Thyroid gland (tissue), 4 donors: Measurements from ENCODE around the gene GOLGA7B. TPM values are rescaled to one million over a fixed set of nuclear protein-coding genes. Genes with fewer than 3 reads are reported as not detected.
"Not testable (repeated sequence)": the region's sequence is repeated elsewhere in the genome, so short reads cannot be mapped to it uniquely, and the experiment has no call there.

Source experiments
- DNase-seq, 2 donors: peaks; one replicate each; pipeline ENCODE4 v3.0.0-alpha.2; 2019
- H3K27ac ChIP-seq, 3 donors: fragments of 200-600 bp; sonication (generic); 1 replicate in 2 of 3; 2 replicates in 1 of 3; pipeline ENCODE4 v1.5.1; 2016 to 2019; ENCODE audit warnings: mild to moderate bottlenecking in 1 of 3, moderate library complexity in 1 of 3
- H3K27me3 ChIP-seq: fragments of 200-600 bp; sonication (generic); one replicate; pipeline ENCODE4 v1.5.1; 2019
- H3K36me3 ChIP-seq, 2 donors: fragments of 200-600 bp; sonication (generic); one replicate each; pipeline ENCODE4 v1.5.1; 2016 to 2019
- H3K4me1 ChIP-seq, 2 donors: fragments of 200-600 bp; sonication (generic); one replicate each; pipeline ENCODE4 v1.5.1; 2017 to 2019
- H3K4me3 ChIP-seq, 3 donors: fragments of 200-600 bp; sonication (generic); replicated peaks in 1 of 3; 1 replicate in 2 of 3; 2 replicates in 1 of 3; pipeline ENCODE4 v1.5.1; 2016; ENCODE audit warnings: mild to moderate bottlenecking in 1 of 3
- H3K9me3 ChIP-seq: fragments of 200-600 bp; sonication (generic); one replicate; pipeline ENCODE4 v1.5.1; 2017
- CTCF ChIP-seq, 6 experiments: fragments of 200-600 bp in 3 of 6; fragments of 450-650 bp in 3 of 6; sonication (generic) in 3 of 6; IDR thresholded peaks; one replicate each; pipeline ENCODE4 v1.5.1; 2016 to 2019; ENCODE audit warnings: antibody characterized with exemption in 6 of 6, mild to moderate bottlenecking in 2 of 6, inconsistent platforms in 1 of 6, moderate library complexity in 1 of 6
- POLR2A ChIP-seq, 2 donors: fragments of 450-650 bp; IDR thresholded peaks; one replicate each; pipeline ENCODE4 v1.6.1; 2017; ENCODE audit warnings: antibody characterized with exemption in 2 of 2, mild to moderate bottlenecking in 2 of 2, moderate library complexity in 1 of 2
- whole genome bisulfite sequencing, 2 donors: methylation state at CpG; one replicate each; pipeline ENCODE4 v1.1.5; 2017; 5-methylcytosine and 5-hydroxymethylcytosine counted together
- intact Hi-C: fragments of 100-400 bp; cut with DNase I; formaldehyde crosslinking; loops from one replicate; pipeline ENCODE4 v1.15.1; 2023
- total RNA-seq, 4 donors: library from RNA; depleted of rRNA; stranded (reverse); fragments of >200 nt; gene quantifications; one replicate each; pipeline ENCODE4 v1.2.3, GENCODE V29; 2016

The GOLGA7B gene
- total RNA-seq, 4 donors from 2014 or later, result under 0.01 to 0.81 (median 0.39) TPM

DNA sequence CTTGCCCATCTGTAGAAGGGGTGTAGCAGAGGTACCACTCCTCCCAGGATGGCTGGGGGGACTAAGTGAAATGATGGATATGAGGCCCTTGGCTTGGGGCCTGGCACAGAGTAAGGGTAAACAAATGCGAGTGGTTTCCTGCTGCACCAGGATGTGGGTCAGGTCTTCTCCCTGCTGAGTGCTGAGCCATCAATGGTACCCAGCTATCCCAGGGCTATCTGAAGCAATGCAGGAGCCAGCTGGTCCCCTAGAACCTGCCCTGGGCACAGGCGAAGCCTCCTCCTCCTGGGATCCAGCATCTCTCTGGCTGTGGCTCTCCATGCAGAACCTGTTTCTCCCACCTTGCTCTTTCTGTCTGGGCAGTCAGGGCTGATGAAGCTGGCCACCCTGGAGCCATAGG is 20.9 kb upstream of the GOLGA7B start:
- no peak overlapping the region for H3K27ac ChIP-seq
- TF ChIP-seq POLR2A (IDR thresholded peaks at IDR 0.05) (no peak), CTCF (IDR thresholded peaks at IDR 0.05) (no peak)
- intact Hi-C loops, result no loop called here
- DNase-seq, result peak in 1 of 2 donors; percentile 22
- H3K9me3 ChIP-seq, result no peaks in the 10 kb centered on the region
- 82 to 85% methylated on average over 2 of the region's 2 CpGs for WGBS, 2 donors
- no peak overlapping the region for H3K4me3 ChIP-seq
- peaks cover 3 to 37% of the 10 kb centered on the region in 2 donors for H3K4me1 ChIP-seq
- H3K27me3 ChIP-seq, result no peaks in the 10 kb centered on the region
- no peaks in the 10 kb centered on the region for H3K36me3 ChIP-seq

GRCh38 chr10:97830064-97830463 is 19.6 kb upstream of the GOLGA7B start:
- WGBS, 2 donors, result 7 to 8% methylated on average over 3 of the region's 3 CpGs
- H3K27ac ChIP-seq, result peak overlapping the region in 1 of 3 donors; percentile 45
- peak; percentile 85 to 92 for DNase-seq
- no peaks in the 10 kb centered on the region for H3K27me3 ChIP-seq
- intact Hi-C loops, result no loop called here
- H3K4me3 ChIP-seq, result no peak overlapping the region
- H3K36me3 ChIP-seq, result no peaks in the 10 kb centered on the region
- TF ChIP-seq POLR2A (IDR thresholded peaks at IDR 0.05) (no peak), CTCF (IDR thresholded peaks at IDR 0.05) (no peak)
- peaks cover 3 to 37% of the 10 kb centered on the region in 2 donors for H3K4me1 ChIP-seq
- no peaks in the 10 kb centered on the region for H3K9me3 ChIP-seq

GRCh38 chr10:97831259-97831658 is 18.4 kb upstream of the GOLGA7B start:
- Histone ChIP-seq H3K4me3 (no peak overlapping the region), H3K4me1 (peaks cover 3 to 37% of the 10 kb centered on the region in 2 donors), H3K9me3 (no peaks in the 10 kb centered on the region), H3K27ac (no peak overlapping the region), H3K36me3 (no peaks in the 10 kb centered on the region), H3K27me3 (no peaks in the 10 kb centered on the region)
- WGBS, 2 donors, result 67 to 78% methylated on average over 2 of the region's 2 CpGs
- no peak for TF ChIP-seq POLR2A (IDR thresholded peaks at IDR 0.05)
- no peak for TF ChIP-seq CTCF (IDR thresholded peaks at IDR 0.05)
- no peak for DNase-seq
- intact Hi-C loops, result no loop called here

DNA sequence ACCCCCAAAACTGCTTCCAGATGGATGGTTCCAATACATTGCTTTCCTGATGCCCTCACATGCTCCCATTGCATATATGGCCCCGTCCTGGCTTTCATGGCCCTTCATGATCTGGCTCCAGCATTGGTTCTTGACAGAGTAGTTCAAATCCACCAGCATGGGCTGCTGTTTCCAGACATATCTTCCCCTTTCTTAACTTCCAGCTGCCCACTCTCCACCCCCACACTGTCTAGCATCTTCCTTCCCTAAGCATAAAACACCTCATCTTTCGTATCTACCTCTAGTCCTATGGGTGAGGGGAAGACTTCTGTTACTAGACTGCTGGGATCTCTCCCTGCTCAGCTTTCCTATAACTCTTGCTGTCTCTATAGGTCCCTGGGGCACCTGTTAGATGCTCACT is 13.2 kb upstream of the GOLGA7B start:
- no peak overlapping the region for H3K4me3 ChIP-seq
- H3K27ac ChIP-seq, result no peak overlapping the region
- no peaks in the 10 kb centered on the region for H3K36me3 ChIP-seq
- intact Hi-C loops, result no loop called here
- H3K27me3 ChIP-seq, result no peaks in the 10 kb centered on the region
- WGBS, 2 donors, result 77 to 91% methylated on average over 2 of the region's 2 CpGs
- DNase-seq, result no peak
- no peak for TF ChIP-seq POLR2A (IDR thresholded peaks at IDR 0.05)
- no peak for TF ChIP-seq CTCF (IDR thresholded peaks at IDR 0.05)
- H3K4me1 ChIP-seq, result peaks cover 0 to 10% of the 10 kb centered on the region in 2 donors
- no peaks in the 10 kb centered on the region for H3K9me3 ChIP-seq

DNA sequence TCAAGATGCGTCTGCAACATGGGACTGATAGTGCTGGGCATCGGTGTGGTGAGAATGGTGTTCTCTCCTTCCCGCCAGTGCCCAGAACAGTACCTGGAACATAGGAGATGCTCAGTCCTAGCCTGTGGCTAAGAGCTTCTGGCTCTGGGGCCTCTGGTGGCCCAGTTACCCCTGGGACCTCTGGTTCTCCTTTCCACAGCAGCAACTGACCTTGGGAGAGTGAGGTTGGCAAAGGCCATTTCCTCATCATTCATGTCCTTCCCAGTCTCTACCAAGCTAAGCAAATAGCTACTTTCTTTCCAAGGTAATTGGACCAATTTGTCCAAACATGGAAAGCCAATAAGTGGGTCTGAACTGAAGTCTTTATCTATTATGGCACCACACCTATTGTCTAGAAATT is 11.6 kb upstream of the GOLGA7B start:
- Histone ChIP-seq H3K4me3 (no peak overlapping the region), H3K4me1 (peaks cover 0 to 15% of the 10 kb centered on the region in 2 donors), H3K36me3 (no peaks in the 10 kb centered on the region), H3K9me3 (no peaks in the 10 kb centered on the region), H3K27me3 (no peaks in the 10 kb centered on the region), H3K27ac (no peak overlapping the region)
- WGBS, 2 donors, result 86 to 93% methylated on average over 3 of the region's 3 CpGs
- intact Hi-C loops, result no loop called here
- TF ChIP-seq POLR2A (IDR thresholded peaks at IDR 0.05) (no peak), CTCF (IDR thresholded peaks at IDR 0.05) (no peak)
- DNase-seq, result no peak

- intact Hi-C loops, H3K9me3 ChIP-seq, H3K36me3 ChIP-seq, DNase-seq, H3K27me3 ChIP-seq, H3K27ac ChIP-seq, H3K4me3 ChIP-seq: not testable (repeated sequence)
- 94% methylated on average over 10 of the region's 22 CpGs; no CpG with 5 or more reads in 1 of the 2 donors for WGBS, 2 donors
- H3K4me1 ChIP-seq, result peaks cover 0 to 19% of the 10 kb centered on the region in 2 donors
These were observed 8.5 kb upstream of the GOLGA7B start for GRCh38 chr10:97841166-97841565.

DNA sequence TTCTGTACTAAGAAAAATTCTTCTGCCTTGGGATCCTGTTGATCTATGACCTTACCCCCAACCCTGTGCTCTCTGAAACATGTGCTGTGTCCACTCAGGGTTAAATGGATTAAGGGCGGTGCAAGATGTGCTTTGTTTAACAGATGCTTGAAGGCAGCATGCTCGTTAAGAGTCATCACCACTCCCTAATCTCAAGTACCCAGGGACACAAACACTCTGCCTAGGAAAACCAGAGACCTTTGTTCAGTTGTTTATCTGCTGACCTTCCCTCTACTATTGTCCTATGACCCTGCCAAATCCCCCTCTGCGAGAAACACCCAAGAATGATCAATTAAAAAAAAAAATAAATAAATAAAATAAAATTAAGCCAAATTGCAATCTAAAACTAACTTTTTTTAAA is 7.5 kb upstream of the GOLGA7B start:
- H3K27me3 ChIP-seq, DNase-seq, H3K9me3 ChIP-seq, H3K4me3 ChIP-seq, H3K36me3 ChIP-seq, intact Hi-C loops, H3K27ac ChIP-seq: not testable (repeated sequence)
- 21 to 24% methylated on average over 2 of the region's 3 CpGs for WGBS, 2 donors
- H3K4me1 ChIP-seq, result peaks cover 0 to 19% of the 10 kb centered on the region in 2 donors
